Suprapubic skin (tissue), 4 donors: ENCODE measurements around the gene NACC2. TPM values are rescaled to one million over a fixed set of nuclear protein-coding genes. Genes with fewer than 3 reads are reported as not detected.
A peak's percentile ranks its signal among the peaks of the same experiment; 100 is the strongest.

Experiments
- DNase-seq, 2 donors: peaks; one replicate each; pipeline ENCODE4 v3.0.0-alpha.2; 2019; ENCODE audit warnings: low spot score in 2 of 2
- H3K27ac ChIP-seq: fragments of 200-600 bp; sonication (generic); one replicate; pipeline ENCODE4 v1.5.1; 2019
- H3K27me3 ChIP-seq: fragments of 200-600 bp; sonication (generic); one replicate; pipeline ENCODE4 v1.5.1; 2019
- H3K36me3 ChIP-seq: fragments of 200-600 bp; sonication (generic); one replicate; pipeline ENCODE4 v1.5.1; 2019
- H3K4me1 ChIP-seq: fragments of 200-600 bp; sonication (generic); one replicate; pipeline ENCODE4 v1.5.1; 2019
- H3K4me3 ChIP-seq: fragments of 200-600 bp; sonication (generic); one replicate; pipeline ENCODE4 v1.5.1; 2019; ENCODE audit warnings: mild to moderate bottlenecking
- H3K9me3 ChIP-seq: fragments of 200-600 bp; sonication (generic); one replicate; pipeline ENCODE4 v1.5.1; 2019
- CTCF ChIP-seq, 2 donors: fragments of 200-600 bp in 1 of 2; fragments of 450-650 bp in 1 of 2; sonication (generic) in 1 of 2; IDR thresholded peaks; one replicate each; pipeline ENCODE4 v1.5.1; 2016 to 2019; ENCODE audit warnings: antibody characterized with exemption in 2 of 2, mild to moderate bottlenecking in 1 of 2, moderate library complexity in 1 of 2
- EP300 ChIP-seq: sonication (generic); formaldehyde crosslinking; IDR thresholded peaks from one replicate; pipeline ENCODE4 v1.6.1; 2017; ENCODE audit warnings: antibody characterized with exemption
- POLR2A ChIP-seq, 2 donors: fragments of 450-650 bp; IDR thresholded peaks; one replicate each; pipeline ENCODE4 v1.6.1; 2017; ENCODE audit warnings: antibody characterized with exemption in 2 of 2, mild to moderate bottlenecking in 2 of 2, moderate library complexity in 2 of 2
- POLR2AphosphoS5 ChIP-seq, 3 donors: sonication (generic); formaldehyde crosslinking; IDR thresholded peaks; one replicate each; pipeline ENCODE4 v1.6.1; 2017; ENCODE audit warnings: antibody characterized with exemption in 3 of 3
- WGBS: methylation state at CpG from one replicate; pipeline ENCODE4 v1.1.5; 2018; 5-methylcytosine and 5-hydroxymethylcytosine counted together
- total RNA-seq, 4 donors: library from RNA; depleted of rRNA; stranded (reverse); fragments of >200 nt; gene quantifications; one replicate each; pipeline ENCODE4 v1.1.0, GENCODE V29; 2016

Gene NACC2
- total RNA-seq, 4 donors from 2014 or later: 12.1 to 14.9 (median 13.7) TPM

DNA sequence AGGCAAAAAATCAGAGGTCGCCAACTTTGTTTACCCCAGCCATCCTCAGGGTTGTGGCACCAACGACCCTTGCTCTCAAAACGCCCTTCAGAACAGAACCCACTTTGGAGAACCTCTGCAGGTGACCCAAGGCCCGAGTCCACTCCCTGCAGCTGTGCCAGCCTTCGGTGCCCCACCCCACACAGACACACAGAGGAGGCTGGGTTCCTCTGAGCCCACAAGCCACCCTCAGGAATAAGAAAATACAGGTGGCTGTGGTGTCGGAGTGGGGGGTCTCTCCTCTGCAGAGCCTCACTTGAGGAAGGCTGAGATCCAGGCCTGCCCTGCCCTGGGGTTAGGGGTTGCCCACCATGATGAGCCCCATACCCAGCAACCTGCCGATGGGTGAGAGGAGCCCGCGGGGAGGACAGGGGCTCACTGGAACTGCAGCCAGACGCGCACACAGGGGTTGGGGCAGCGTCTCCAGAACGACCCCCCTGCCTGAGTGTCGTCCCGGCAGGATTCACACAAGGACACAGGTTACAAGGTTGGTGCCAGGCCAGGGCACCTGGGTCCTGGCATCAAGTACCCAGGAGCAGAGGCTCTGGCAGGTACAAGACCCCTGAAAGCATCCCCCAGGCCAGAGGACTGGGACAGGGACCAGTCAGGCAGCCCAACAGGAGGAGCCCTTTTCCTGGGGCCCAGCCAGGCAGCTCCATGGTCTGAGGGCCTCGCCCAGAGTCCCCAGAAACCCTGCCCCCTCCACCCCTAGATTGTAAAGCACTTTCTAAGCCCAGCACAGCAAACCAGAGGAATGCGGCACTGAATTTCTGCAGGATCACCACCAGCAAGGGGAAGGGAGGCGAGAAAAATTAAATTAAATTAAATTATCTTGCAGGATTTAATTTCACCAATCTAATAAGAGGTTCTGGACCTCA lies 40.0 kb downstream of the NACC2 start:
- 86% methylated on average over 9 of the region's 18 CpGs for WGBS
- Histone ChIP-seq H3K9me3 (no peaks in the 10 kb centered on the region), H3K36me3 (peaks cover 4% of the 10 kb centered on the region), H3K4me3 (no peak overlapping the region), H3K4me1 (peaks cover 45% of the 10 kb centered on the region), H3K27me3 (no peaks in the 10 kb centered on the region), H3K27ac (no peak overlapping the region)
- no peak for DNase-seq
- no peak for TF ChIP-seq POLR2A (IDR thresholded peaks at IDR 0.05)
- no peak for TF ChIP-seq CTCF (IDR thresholded peaks at IDR 0.05)
- TF ChIP-seq EP300: no peak
- TF ChIP-seq POLR2AphosphoS5 (IDR thresholded peaks at IDR 0.05): no peak

DNA sequence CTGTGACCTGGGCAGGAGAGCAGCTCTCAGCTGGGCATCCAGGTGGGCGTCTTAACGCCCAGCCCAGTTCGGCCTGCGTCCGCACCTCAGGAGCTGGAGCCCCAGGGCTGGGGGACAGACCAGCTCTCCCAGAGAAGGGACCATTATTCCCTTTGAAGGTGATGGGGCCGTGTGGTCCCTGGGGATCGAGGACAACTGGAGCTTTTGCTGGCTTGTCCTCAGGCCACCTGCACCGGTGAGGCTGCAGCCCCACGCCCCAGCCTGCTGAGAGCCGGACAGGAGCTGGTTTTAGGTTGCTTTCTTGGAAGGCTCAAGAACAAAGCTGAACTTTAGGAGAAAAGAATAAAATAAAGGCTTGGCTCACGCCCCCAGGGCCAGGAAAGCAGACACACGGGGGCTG lies 40.9 kb downstream of the NACC2 start:
- no peaks in the 10 kb centered on the region for H3K27me3 ChIP-seq
- no peak for DNase-seq
- H3K9me3 ChIP-seq: no peaks in the 10 kb centered on the region
- H3K4me1 ChIP-seq: peaks cover 39% of the 10 kb centered on the region
- no peak overlapping the region for H3K4me3 ChIP-seq
- WGBS: 91% methylated on average over 10 of the region's 12 CpGs
- peaks cover 14% of the 10 kb centered on the region for H3K36me3 ChIP-seq
- TF ChIP-seq CTCF (IDR thresholded peaks at IDR 0.05): no peak
- TF ChIP-seq EP300: no peak
- TF ChIP-seq POLR2AphosphoS5 (IDR thresholded peaks at IDR 0.05): no peak
- no peak for TF ChIP-seq POLR2A (IDR thresholded peaks at IDR 0.05)
- H3K27ac ChIP-seq: no peak overlapping the region

DNA sequence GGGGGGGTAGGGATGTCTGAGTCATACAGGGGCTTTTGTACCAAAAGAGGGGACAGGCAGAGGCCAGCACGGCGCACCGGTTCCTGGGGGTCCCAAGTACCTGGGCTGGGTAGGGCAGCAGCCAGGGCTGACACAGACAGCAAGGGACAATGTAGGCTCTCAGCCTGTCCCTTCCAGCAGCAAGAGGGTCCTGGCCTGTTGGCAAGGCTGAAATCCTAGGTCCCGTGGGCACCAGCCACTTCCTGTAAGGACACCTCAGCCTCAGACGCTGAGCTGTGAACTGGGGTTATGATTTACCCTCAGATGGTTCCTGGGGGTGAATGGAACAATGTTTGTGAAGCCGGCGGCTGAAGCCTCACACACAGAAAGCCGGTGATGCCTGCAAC lies 41.3 kb downstream of the NACC2 start:
- no peaks in the 10 kb centered on the region for H3K9me3 ChIP-seq
- H3K27ac ChIP-seq: no peak overlapping the region
- 60% methylated on average over 1 of the region's 8 CpGs for WGBS
- peaks cover 39% of the 10 kb centered on the region for H3K4me1 ChIP-seq
- no peaks in the 10 kb centered on the region for H3K27me3 ChIP-seq
- DNase-seq: no peak
- H3K4me3 ChIP-seq: no peak overlapping the region
- no peak for TF ChIP-seq EP300
- no peak for TF ChIP-seq POLR2AphosphoS5 (IDR thresholded peaks at IDR 0.05)
- no peak for TF ChIP-seq CTCF (IDR thresholded peaks at IDR 0.05)
- no peak for TF ChIP-seq POLR2A (IDR thresholded peaks at IDR 0.05)
- peaks cover 17% of the 10 kb centered on the region for H3K36me3 ChIP-seq

GRCh38 chr9:136052991-136053756 lies 41.9 kb downstream of the NACC2 start:
- peaks cover 22% of the 10 kb centered on the region for H3K36me3 ChIP-seq
- TF ChIP-seq EP300 (no peak), POLR2AphosphoS5 (IDR thresholded peaks at IDR 0.05) (no peak), POLR2A (IDR thresholded peaks at IDR 0.05) (no peak), CTCF (IDR thresholded peaks at IDR 0.05) (no peak)
- no peaks in the 10 kb centered on the region for H3K27me3 ChIP-seq
- H3K9me3 ChIP-seq: no peaks in the 10 kb centered on the region
- H3K4me3 ChIP-seq: peak overlapping the region; percentile 65
- H3K4me1 ChIP-seq: peaks cover 39% of the 10 kb centered on the region
- DNase-seq: no peak
- 61% methylated on average over 8 of the region's 23 CpGs for WGBS
- no peak overlapping the region for H3K27ac ChIP-seq

DNA sequence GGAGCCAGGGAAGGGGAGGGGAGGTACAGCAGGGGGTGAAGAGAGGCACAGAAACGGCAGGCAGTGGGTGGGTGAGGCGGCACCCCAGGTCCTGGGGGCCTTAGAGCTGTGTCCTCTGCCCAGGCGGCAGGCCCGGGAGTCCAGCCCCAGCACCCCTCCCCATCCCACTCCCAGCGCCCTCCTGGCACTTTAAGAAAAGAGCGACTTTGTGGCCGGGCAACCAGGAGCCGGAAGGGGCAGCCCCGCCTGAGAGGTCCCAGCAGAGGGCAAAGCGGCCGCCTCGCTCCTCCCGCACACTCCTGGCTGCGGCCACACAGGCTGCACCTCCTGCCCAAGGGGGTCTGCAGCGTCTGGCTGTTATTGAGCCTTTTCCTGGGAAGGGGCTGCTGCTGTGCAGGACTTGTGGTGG lies 42.6 kb downstream of the NACC2 start:
- H3K9me3 ChIP-seq: no peaks in the 10 kb centered on the region
- no peak for DNase-seq
- TF ChIP-seq CTCF (IDR thresholded peaks at IDR 0.05) (no peak), POLR2AphosphoS5 (IDR thresholded peaks at IDR 0.05) (no peak), POLR2A (IDR thresholded peaks at IDR 0.05) (no peak), EP300 (no peak)
- no peaks in the 10 kb centered on the region for H3K27me3 ChIP-seq
- H3K27ac ChIP-seq: peak overlapping the region; percentile 29
- peak overlapping the region; percentile 65 for H3K4me3 ChIP-seq
- WGBS: 0% methylated on average over 1 of the region's 15 CpGs
- peaks cover 39% of the 10 kb centered on the region for H3K4me1 ChIP-seq
- H3K36me3 ChIP-seq: peaks cover 29% of the 10 kb centered on the region
